Ovary (tissue), 3 donors: ENCODE results near the gene GBP5.

Experiments used
- CTCF ChIP-seq, 3 donors: fragments of 450-650 bp in 2 of 3; fragments of 200-600 bp in 1 of 3; IDR thresholded peaks; one replicate each; pipeline versions ENCODE4 v1.5.1 to v1.8.0; 2016 to 2022; ENCODE audit warnings: antibody characterized with exemption in 3 of 3, mild to moderate bottlenecking in 1 of 3
- POLR2A ChIP-seq: fragments of 450-650 bp; IDR thresholded peaks from one replicate; pipeline ENCODE4 v1.6.1; 2017; ENCODE audit warnings: antibody characterized with exemption, mild to moderate bottlenecking, moderate library complexity
- donor health status: DM: no; HTN: no; CAD: no.

DNA sequence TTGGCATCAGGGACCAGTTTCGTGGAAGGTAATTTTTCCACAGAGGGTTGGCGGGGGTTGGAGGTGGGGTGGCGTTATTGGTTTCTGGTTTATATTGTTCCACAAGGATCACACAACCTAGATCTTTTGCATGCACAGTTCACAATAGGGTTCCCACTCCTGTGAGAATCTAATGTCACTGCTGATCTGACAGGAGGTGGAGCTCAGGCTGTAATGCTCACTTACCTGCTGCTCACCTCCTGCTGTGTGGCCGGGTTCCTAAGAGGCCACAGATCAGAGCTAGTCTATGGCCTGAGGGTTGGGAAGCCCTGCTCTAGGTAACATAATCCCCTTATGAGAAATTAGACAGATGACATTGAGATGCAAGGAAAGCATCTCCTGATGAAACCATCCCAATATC is 12.6 kb downstream of the GBP5 start:
- TF ChIP-seq POLR2A, result no peak
- no peak for TF ChIP-seq CTCF (IDR thresholded peaks at IDR 0.05)
